Prostate gland (tissue), 2 donors: Measurements from ENCODE around the gene MYO9A. TPM values are rescaled to one million over a fixed set of nuclear protein-coding genes. Genes with fewer than 3 reads are reported as not detected.

ENCODE experiments used
- DNase-seq: peaks from one replicate; pipeline ENCODE4 v3.0.0-alpha.2; 2019; ENCODE audit warnings: low spot score
- H3K27ac ChIP-seq, 2 donors: fragments of 200-600 bp; sonication (generic); 2 replicates each; pipeline ENCODE4 v1.5.1; 2017 to 2019
- H3K27me3 ChIP-seq: fragments of 200-600 bp; sonication (generic); replicated peaks from 2 replicates; pipeline ENCODE4 v1.5.1; 2019; ENCODE audit not compliant: insufficient read depth
- H3K36me3 ChIP-seq, 2 donors: fragments of 200-600 bp; sonication (generic); 1 replicate in 1 of 2; 2 replicates in 1 of 2; pipeline versions ENCODE4 v1.5.1 to v1.8.1; 2017 to 2019
- H3K4me1 ChIP-seq: fragments of 200-600 bp; sonication (generic); replicated peaks from 2 replicates; pipeline ENCODE4 v1.5.1; 2019
- H3K4me3 ChIP-seq, 2 donors: fragments of 200-600 bp; sonication (generic); 2 replicates each; pipeline ENCODE4 v1.5.1; 2017 to 2019
- H3K9me3 ChIP-seq: fragments of 200-600 bp; sonication (generic); 2 replicates; pipeline ENCODE4 v1.5.1; 2017
- POLR2A ChIP-seq: fragments of 450-650 bp; IDR thresholded peaks from one replicate; pipeline ENCODE4 v1.6.1; 2016; ENCODE audit warnings: antibody characterized with exemption, mild to moderate bottlenecking
- POLR2AphosphoS5 ChIP-seq: sonication (generic); formaldehyde crosslinking; IDR thresholded peaks from one replicate; pipeline ENCODE4 v1.6.1; 2017; ENCODE audit warnings: antibody characterized with exemption
- WGBS: methylation state at CpG from one replicate; pipeline ENCODE4 v1.1.5; 2018; 5-methylcytosine and 5-hydroxymethylcytosine counted together
- intact Hi-C: fragments of 100-400 bp; cut with DNase I; formaldehyde crosslinking; loops from one replicate; pipeline ENCODE4 v1.14.2; 2022
- total RNA-seq, 2 donors: library from RNA; depleted of rRNA; stranded (reverse); fragments of >200 nt; gene quantifications; one replicate each; pipeline ENCODE4 v1.1.0, GENCODE V29; 2016
- TF ChIP-seq, protein P1 (sequence below), 4 experiments: fragments of 200-600 bp in 2 of 4; fragments of 450-650 bp in 2 of 4; sonication (generic) in 2 of 4; IDR thresholded peaks; 1 replicate in 3 of 4; 2 replicates in 1 of 4; pipeline ENCODE4 v1.5.1; 2016 to 2019; ENCODE audit warnings: antibody characterized with exemption in 4 of 4, mild to moderate bottlenecking in 2 of 4, moderate library complexity in 2 of 4

Gene MYO9A
- total RNA-seq, 2 donors from 2014 or later = 29.4 to 252 TPM

DNA sequence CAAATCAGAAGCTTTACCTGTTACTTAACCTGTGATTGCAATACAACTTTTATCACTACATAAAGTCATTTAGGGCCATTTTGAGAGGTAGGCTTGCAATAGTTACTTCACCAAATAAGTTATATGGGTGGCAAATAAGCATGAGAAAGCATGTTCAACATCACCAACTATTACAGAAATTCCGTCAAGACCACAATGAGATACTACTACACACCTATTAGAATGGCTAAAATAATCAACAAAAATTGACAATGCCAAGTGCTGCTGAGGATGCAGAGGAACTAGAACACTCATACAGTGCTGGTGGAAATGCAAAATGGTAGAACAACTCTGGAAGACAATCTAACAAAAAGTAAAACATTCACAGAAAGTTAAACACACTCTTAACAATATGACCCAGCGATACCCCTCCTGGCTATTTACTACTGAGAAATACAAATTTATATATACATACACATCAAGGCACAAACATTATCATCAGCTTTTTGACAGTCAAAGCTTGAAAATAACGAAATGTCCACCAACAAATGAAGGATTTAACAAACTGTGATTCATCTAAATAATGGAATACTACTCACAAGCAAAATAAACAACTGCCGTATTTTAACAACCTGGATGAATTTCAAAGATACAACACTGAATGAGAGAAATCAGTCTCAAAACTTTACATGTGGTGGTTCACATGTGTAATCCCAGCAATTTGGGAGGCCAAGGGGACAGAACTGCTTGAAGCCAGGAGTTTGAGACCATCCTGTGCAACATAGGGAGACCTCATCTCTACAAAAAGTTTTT is 82.9 kb downstream of the MYO9A start:
- no peaks in the 10 kb centered on the region for H3K4me1 ChIP-seq
- TF ChIP-seq, protein P1, sequence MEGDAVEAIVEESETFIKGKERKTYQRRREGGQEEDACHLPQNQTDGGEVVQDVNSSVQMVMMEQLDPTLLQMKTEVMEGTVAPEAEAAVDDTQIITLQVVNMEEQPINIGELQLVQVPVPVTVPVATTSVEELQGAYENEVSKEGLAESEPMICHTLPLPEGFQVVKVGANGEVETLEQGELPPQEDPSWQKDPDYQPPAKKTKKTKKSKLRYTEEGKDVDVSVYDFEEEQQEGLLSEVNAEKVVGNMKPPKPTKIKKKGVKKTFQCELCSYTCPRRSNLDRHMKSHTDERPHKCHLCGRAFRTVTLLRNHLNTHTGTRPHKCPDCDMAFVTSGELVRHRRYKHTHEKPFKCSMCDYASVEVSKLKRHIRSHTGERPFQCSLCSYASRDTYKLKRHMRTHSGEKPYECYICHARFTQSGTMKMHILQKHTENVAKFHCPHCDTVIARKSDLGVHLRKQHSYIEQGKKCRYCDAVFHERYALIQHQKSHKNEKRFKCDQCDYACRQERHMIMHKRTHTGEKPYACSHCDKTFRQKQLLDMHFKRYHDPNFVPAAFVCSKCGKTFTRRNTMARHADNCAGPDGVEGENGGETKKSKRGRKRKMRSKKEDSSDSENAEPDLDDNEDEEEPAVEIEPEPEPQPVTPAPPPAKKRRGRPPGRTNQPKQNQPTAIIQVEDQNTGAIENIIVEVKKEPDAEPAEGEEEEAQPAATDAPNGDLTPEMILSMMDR (IDR thresholded peaks at IDR 0.05) = no peak
- no peak for TF ChIP-seq POLR2AphosphoS5
- TF ChIP-seq POLR2A = no peak
- no peaks in the 10 kb centered on the region for H3K27me3 ChIP-seq
- no peak overlapping the region for H3K4me3 ChIP-seq
- H3K36me3 ChIP-seq = no peaks in the 10 kb centered on the region
- no peaks in the 10 kb centered on the region for H3K9me3 ChIP-seq
- 66% methylated on average over 4 of the region's 4 CpGs for WGBS
- H3K27ac ChIP-seq = no peak overlapping the region
- DNase-seq = no peak
- intact Hi-C loops = no loop called here

DNA sequence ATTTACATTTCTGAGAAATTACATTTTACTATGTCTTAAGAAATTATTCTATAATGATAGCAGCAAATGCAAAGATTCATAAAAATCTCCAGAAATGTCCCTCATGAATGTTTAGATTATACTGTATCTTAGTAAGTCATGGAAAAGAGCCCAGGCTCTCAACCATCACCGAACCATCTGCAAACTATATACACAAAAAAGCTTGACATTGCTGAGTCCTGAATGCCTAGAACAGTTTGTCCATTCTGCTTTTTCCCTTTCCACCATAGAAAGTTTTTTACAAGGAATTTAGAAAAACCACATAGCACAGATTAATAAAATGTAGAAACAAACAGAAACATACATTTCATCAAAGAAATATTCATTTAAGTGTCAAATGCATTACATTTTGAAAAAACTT is 83.6 kb downstream of the MYO9A start:
- intact Hi-C loops = no loop called here
- H3K36me3 ChIP-seq = no peaks in the 10 kb centered on the region
- H3K9me3 ChIP-seq = no peaks in the 10 kb centered on the region
- DNase-seq = no peak
- H3K27ac ChIP-seq = no peak overlapping the region
- WGBS = 97% methylated on average over 1 of the region's 1 CpG
- no peak overlapping the region for H3K4me3 ChIP-seq
- H3K4me1 ChIP-seq = no peaks in the 10 kb centered on the region
- H3K27me3 ChIP-seq = no peaks in the 10 kb centered on the region
- no peak for TF ChIP-seq POLR2A
- TF ChIP-seq POLR2AphosphoS5 = no peak
- TF ChIP-seq, protein P1 (IDR thresholded peaks at IDR 0.05) = no peak

DNA sequence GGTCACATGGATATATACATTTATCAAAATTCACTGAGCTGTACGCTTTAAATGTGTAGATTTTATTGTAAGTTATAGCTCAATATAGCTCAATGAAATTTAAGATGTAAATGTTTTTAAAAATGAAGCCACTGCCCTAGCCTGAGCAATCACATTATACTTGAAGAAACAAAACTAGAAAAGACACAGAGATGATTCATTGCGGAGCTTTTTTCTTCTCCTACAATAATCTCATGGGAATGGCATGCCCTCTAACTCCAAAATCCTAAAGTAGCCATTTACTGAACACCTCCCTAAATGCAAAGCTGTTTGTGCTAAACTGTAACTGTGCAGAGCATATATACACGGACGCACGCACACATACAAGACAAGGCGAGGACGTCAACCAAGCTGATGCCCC is 84.2 kb downstream of the MYO9A start:
- H3K27ac ChIP-seq = no peak overlapping the region
- 87% methylated on average over 7 of the region's 7 CpGs for WGBS
- H3K27me3 ChIP-seq = no peaks in the 10 kb centered on the region
- no peaks in the 10 kb centered on the region for H3K4me1 ChIP-seq
- intact Hi-C loops = no loop called here
- no peak overlapping the region for H3K4me3 ChIP-seq
- H3K9me3 ChIP-seq = no peaks in the 10 kb centered on the region
- no peaks in the 10 kb centered on the region for H3K36me3 ChIP-seq
- TF ChIP-seq, protein P1 (IDR thresholded peaks at IDR 0.05) = no peak
- no peak for TF ChIP-seq POLR2A
- TF ChIP-seq POLR2AphosphoS5 = no peak
- DNase-seq = no peak

DNA sequence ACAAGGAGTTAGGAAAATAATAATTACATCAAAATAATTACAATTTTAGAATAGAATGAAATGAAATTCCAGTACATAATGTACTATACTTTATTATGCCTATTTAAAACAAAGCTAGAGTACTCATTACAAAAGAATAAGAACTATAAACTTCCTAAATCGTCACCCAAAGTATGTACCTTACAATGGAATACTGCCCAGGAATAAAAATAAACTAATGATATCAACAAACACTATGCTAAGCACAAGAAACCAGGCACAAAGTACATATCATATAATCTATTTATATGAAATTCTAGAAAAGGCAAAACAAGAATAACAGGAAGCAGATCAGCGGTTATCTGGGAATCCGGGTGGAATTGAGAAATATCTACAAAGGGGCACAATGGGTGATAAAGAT is 84.7 kb downstream of the MYO9A start:
- Histone ChIP-seq H3K4me1 (no peaks in the 10 kb centered on the region), H3K9me3 (no peaks in the 10 kb centered on the region), H3K27ac (no peak overlapping the region), H3K36me3 (no peaks in the 10 kb centered on the region), H3K4me3 (no peak overlapping the region), H3K27me3 (no peaks in the 10 kb centered on the region)
- intact Hi-C loops = no loop called here
- no peak for TF ChIP-seq POLR2A
- no peak for TF ChIP-seq POLR2AphosphoS5
- TF ChIP-seq, protein P1 (IDR thresholded peaks at IDR 0.05) = no peak
- WGBS = 38% methylated on average over 3 of the region's 3 CpGs
- DNase-seq = no peak

DNA sequence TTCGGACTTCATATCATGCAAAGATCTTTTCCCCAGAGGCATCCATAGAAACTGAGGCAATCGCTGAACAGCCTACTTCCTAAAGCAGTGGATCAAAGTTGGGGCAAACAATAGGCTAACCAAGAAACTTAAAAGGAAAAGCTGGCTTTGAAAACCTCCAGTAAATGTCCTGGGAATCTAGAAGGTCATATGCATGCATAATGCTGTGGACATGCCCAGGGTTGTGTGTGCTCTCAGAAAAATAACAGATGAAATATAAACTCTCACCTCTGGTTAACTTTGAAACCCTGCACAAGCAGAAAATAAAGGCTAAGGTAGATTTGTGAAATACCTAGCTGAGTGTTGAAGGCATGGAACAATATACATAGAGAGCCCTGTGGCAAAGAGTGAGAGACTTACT is 96.3 kb downstream of the MYO9A start:
- DNase-seq = no peak
- Histone ChIP-seq H3K36me3 (no peaks in the 10 kb centered on the region), H3K4me1 (no peaks in the 10 kb centered on the region), H3K9me3 (no peaks in the 10 kb centered on the region), H3K4me3 (no peak overlapping the region), H3K27ac (no peak overlapping the region), H3K27me3 (no peaks in the 10 kb centered on the region)
- intact Hi-C loops = no loop called here
- 69% methylated on average over 2 of the region's 2 CpGs for WGBS
- no peak for TF ChIP-seq POLR2A
- no peak for TF ChIP-seq POLR2AphosphoS5
- TF ChIP-seq, protein P1 (IDR thresholded peaks at IDR 0.05) = no peak
